ENCODE results near the gene CPN1. TPM values are rescaled to one million over a fixed set of nuclear protein-coding genes. Genes with fewer than 3 reads are reported as not detected.

The CPN1 gene
- total RNA-seq, 2 donors from 2014 or later = 0.85 TPM; not detected in 1

DNA sequence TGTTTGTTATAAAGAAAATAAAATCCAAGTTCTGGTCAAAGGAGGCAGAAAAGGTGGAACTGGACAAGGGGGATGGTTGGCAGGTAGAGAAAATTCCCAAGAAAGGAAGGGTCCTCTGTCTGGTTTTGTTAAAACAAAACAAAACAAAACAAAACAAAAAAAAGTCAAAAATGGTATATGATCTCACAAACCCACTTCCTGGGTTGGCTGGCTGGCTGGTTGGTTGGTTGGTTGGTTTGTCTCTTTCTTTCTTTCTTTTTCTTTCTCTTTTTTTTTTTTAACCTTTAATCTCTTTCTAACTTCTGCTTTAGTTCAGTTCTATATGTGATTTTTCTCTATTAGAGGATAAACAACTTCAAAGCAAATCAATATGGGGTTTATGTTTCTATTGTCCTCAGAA is 41.1 kb upstream of the CPN1 start:
- Histone ChIP-seq H3K27me3 (replicated peaks; ENCODE audit: insufficient read depth) (no peaks in the 10 kb centered on the region), H3K4me3 (no peak overlapping the region), H3K36me3 (no peaks in the 10 kb centered on the region), H3K27ac (no peak overlapping the region), H3K4me1 (replicated peaks) (no peaks in the 10 kb centered on the region), H3K9me3 (no peaks in the 10 kb centered on the region)
- TF ChIP-seq POLR2A (IDR thresholded peaks at IDR 0.05) (no peak), POLR2AphosphoS5 (IDR thresholded peaks at IDR 0.05) (no peak)
- TF ChIP-seq, protein P1, sequence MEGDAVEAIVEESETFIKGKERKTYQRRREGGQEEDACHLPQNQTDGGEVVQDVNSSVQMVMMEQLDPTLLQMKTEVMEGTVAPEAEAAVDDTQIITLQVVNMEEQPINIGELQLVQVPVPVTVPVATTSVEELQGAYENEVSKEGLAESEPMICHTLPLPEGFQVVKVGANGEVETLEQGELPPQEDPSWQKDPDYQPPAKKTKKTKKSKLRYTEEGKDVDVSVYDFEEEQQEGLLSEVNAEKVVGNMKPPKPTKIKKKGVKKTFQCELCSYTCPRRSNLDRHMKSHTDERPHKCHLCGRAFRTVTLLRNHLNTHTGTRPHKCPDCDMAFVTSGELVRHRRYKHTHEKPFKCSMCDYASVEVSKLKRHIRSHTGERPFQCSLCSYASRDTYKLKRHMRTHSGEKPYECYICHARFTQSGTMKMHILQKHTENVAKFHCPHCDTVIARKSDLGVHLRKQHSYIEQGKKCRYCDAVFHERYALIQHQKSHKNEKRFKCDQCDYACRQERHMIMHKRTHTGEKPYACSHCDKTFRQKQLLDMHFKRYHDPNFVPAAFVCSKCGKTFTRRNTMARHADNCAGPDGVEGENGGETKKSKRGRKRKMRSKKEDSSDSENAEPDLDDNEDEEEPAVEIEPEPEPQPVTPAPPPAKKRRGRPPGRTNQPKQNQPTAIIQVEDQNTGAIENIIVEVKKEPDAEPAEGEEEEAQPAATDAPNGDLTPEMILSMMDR (IDR thresholded peaks at IDR 0.05) = no peak
- no peak for DNase-seq (ENCODE audit: low spot score)
- intact Hi-C loops (cut with DNase I) = no loop called here

DNA sequence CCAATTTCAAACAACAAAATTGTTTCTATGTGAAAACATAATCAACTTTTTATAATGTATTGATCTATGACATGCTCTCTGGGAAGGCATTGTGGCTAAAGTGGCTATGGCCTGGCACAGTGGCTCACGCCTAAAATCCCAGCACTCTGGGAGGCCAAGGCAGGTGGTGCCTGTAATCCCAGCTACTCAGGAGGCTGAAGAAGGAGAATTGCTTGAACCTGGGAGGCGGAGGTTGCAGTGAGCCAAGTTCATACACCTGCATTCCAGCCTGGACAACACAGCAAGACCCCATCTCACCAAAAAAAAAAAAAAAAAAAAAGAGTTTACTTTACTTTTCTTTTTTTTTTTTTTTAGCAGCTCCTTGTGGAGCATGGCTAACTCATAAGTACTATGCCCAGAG is 38.9 kb upstream of the CPN1 start:
- intact Hi-C loops (cut with DNase I) = no loop called here
- 93% methylated on average over 2 of the region's 2 CpGs for WGBS

DNA sequence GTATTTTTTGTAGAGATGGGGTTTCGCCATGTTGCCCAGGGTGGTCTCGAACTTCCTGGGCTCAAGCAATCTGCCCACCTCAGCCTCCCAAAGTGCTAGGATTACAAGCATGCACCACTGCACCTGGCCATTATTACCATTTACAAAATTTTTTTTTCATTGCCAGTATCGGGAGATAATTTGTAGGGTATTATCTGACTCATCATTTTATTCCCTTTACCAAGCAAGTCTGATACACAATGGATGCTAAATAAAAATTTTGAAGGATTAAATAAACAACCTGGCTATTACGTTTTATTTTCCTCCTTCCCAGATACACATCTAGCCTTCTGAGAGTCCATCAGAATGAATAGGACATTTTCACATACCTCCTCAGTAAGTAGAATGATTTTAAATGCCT is 38.1 kb upstream of the CPN1 start:
- no peak for DNase-seq (ENCODE audit: low spot score)
- H3K4me3 ChIP-seq = no peak overlapping the region
- no peaks in the 10 kb centered on the region for H3K36me3 ChIP-seq
- TF ChIP-seq, protein P1 (IDR thresholded peaks at IDR 0.05) = no peak
- TF ChIP-seq POLR2AphosphoS5 (IDR thresholded peaks at IDR 0.05) = no peak
- no peak for TF ChIP-seq POLR2A (IDR thresholded peaks at IDR 0.05)
- WGBS = 73% methylated on average over 4 of the region's 4 CpGs
- H3K9me3 ChIP-seq = no peaks in the 10 kb centered on the region
- intact Hi-C loops (cut with DNase I) = no loop called here
- H3K27me3 ChIP-seq (replicated peaks; ENCODE audit: insufficient read depth) = no peaks in the 10 kb centered on the region
- H3K4me1 ChIP-seq (replicated peaks) = no peaks in the 10 kb centered on the region
- H3K27ac ChIP-seq = no peak overlapping the region

More for the DNA sequence above, 38.9 kb upstream of the CPN1 start:
- no peak overlapping the region for H3K4me3 ChIP-seq
- no peak for DNase-seq (ENCODE audit: low spot score)
- no peaks in the 10 kb centered on the region for H3K27me3 ChIP-seq (replicated peaks; ENCODE audit: insufficient read depth)
- no peak overlapping the region for H3K27ac ChIP-seq
- no peaks in the 10 kb centered on the region for H3K36me3 ChIP-seq
- TF ChIP-seq POLR2AphosphoS5 (IDR thresholded peaks at IDR 0.05) (no peak), POLR2A (IDR thresholded peaks at IDR 0.05) (no peak)
- TF ChIP-seq, protein P1 (IDR thresholded peaks at IDR 0.05) = no peak
- H3K9me3 ChIP-seq = no peaks in the 10 kb centered on the region
- no peaks in the 10 kb centered on the region for H3K4me1 ChIP-seq (replicated peaks)

DNA sequence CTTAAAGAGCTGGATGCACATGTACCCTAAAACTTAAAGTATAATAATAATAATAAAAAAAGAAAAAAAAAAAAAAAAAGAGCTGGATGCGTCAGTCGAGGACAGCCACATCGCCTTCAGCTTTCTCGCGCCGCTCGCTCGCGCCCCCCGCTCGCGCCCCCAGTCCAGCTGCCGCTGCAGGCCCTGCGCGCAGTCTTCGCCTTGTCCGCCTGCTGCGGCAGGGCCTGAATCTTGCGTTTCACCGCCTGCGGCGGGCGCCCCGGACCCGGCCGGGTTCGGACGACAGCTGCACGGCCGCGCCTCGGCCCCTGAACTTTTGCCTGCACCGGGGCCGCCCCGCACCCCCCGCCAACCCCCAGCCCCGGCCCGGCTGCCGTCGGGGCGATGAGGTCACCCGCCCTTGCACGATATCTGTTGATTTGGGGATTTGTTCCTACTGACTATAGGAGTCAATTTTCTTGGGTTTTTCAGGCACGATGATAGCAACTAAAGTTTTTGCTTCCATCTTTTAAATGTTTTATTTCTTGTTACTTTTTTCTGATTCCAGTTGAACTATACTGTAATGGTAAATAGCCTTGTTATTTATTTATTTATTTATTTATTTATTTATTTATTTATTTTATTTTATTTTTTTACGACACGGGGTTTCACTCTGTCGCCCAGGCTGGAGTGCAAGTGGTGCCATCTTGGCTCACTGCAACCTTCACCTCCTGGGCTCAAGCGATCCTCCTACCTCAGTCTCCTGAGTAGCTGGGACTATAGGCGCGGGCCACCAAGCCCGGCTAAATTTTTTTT is 33.5 kb upstream of the CPN1 start:
- Histone ChIP-seq H3K27ac (no peak overlapping the region), H3K4me1 (replicated peaks) (no peaks in the 10 kb centered on the region), H3K9me3 (no peaks in the 10 kb centered on the region), H3K4me3 (no peak overlapping the region), H3K27me3 (replicated peaks; ENCODE audit: insufficient read depth) (no peaks in the 10 kb centered on the region), H3K36me3 (no peaks in the 10 kb centered on the region)
- WGBS = 34% methylated on average over 39 of the region's 51 CpGs
- TF ChIP-seq POLR2AphosphoS5 (IDR thresholded peaks at IDR 0.05) = no peak
- TF ChIP-seq, protein P1 (IDR thresholded peaks at IDR 0.05) = no peak
- no peak for TF ChIP-seq POLR2A (IDR thresholded peaks at IDR 0.05)
- no peak for DNase-seq (ENCODE audit: low spot score)
- intact Hi-C loops (cut with DNase I) = no loop called here

DNA sequence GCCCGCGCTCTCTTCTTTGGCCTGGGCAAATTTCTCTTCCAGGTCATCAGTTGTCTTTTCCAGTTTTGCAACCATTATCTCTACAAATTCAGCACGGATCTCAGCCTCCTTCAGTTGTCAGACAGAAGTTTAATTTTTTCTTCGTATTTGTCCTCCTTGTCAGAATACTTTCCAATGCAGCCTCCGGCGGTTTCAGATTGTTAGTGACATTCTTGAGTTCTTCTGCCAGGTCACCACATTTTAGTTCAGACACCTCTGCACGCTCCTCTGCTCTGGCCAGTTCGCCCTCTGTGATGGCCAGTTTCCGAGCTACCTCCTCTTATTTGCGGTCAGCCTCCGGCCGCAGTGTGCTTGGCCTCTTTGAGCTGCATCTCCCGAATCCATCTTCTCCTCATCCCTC is 32.8 kb upstream of the CPN1 start:
- Histone ChIP-seq H3K27ac (no peak overlapping the region), H3K4me1 (replicated peaks) (no peaks in the 10 kb centered on the region), H3K9me3 (no peaks in the 10 kb centered on the region), H3K4me3 (no peak overlapping the region), H3K27me3 (replicated peaks; ENCODE audit: insufficient read depth) (no peaks in the 10 kb centered on the region), H3K36me3 (no peaks in the 10 kb centered on the region)
- DNase-seq (ENCODE audit: low spot score) = no peak
- 86% methylated on average over 13 of the region's 13 CpGs for WGBS
- intact Hi-C loops (cut with DNase I) = no loop called here
- TF ChIP-seq POLR2A (IDR thresholded peaks at IDR 0.05) = no peak
- TF ChIP-seq, protein P1 (IDR thresholded peaks at IDR 0.05) = no peak
- no peak for TF ChIP-seq POLR2AphosphoS5 (IDR thresholded peaks at IDR 0.05)
